Activated B cell treated with CpG ODN at 0.5 μM for 24 hours (primary cell): Measurements from ENCODE around the gene PTPRD. TPM values are rescaled to one million over a fixed set of nuclear protein-coding genes. Genes with fewer than 3 reads are reported as not detected.

Experiments
- ATAC-seq: fragments of 200-7000 bp; cut with Tn5 transposase; one replicate; pipeline ENCODE4 v1.10.0; 2021; ENCODE audit warnings: low read depth, mild to moderate bottlenecking, moderate library complexity
- CTCF ChIA-PET: fragments of 350-600 bp; sonication (Branson Sonifier 250); formaldehyde crosslinking; loops from one replicate; lab custom pipeline; 2021; ENCODE audit warnings: antibody characterized with exemption; lab: Charles Lee
- POLR2A ChIA-PET: fragments of 350-600 bp; sonication (Branson Sonifier 250); formaldehyde crosslinking; loops from one replicate; lab custom pipeline; 2021; ENCODE audit warnings: antibody characterized with exemption; lab: Charles Lee
- DNase-seq: peaks from one replicate; pipeline ENCODE4 v3.0.0; 2022
- H3K27ac Mint-ChIP-seq: one replicate; pipeline ENCODE4 v1.8.0; 2020; ENCODE audit warnings: mixed read lengths
- H3K27me3 Mint-ChIP-seq: one replicate; pipeline ENCODE4 v1.8.0; 2021; ENCODE audit warnings: mixed read lengths
- H3K36me3 Mint-ChIP-seq: one replicate; pipeline ENCODE4 v1.8.0; 2021; ENCODE audit warnings: low read depth, mixed read lengths
- H3K4me1 Mint-ChIP-seq: one replicate; pipeline ENCODE4 v1.8.0; 2021; ENCODE audit warnings: mixed read lengths
- H3K4me3 Mint-ChIP-seq: one replicate; pipeline ENCODE4 v1.8.0; 2020; ENCODE audit warnings: mild to moderate bottlenecking, mixed read lengths
- H3K9me3 Mint-ChIP-seq: one replicate; pipeline ENCODE4 v1.8.0; 2020; ENCODE audit warnings: mixed read lengths
- CTCF ChIP-seq: fragments of 200-600 bp; IDR thresholded peaks from one replicate; pipeline ENCODE4 v1.8.0; 2022; ENCODE audit warnings: antibody characterized with exemption, mild to moderate bottlenecking
- intact Hi-C: fragments of 100-400 bp; cut with micrococcal nuclease; formaldehyde crosslinking; loops from one replicate; pipeline ENCODE4 v1.15.1; 2024
- total RNA-seq: library from RNA; stranded (reverse); gene quantifications from 2 replicates; pipeline ENCODE4 v1.2.3, GENCODE V29; 2022

The PTPRD gene
- total RNA-seq, 1 donor from 2014 or later, result 0.04 TPM

GRCh38 chr9:8351436-8351835, 2261.4 kb downstream of the PTPRD start:
- no peaks in the 10 kb centered on the region for H3K4me1 Mint-ChIP-seq
- no peaks in the 10 kb centered on the region for H3K27me3 Mint-ChIP-seq
- intact Hi-C loops, result no loop called here
- DNase-seq (no peak), ATAC-seq (no peak)
- H3K4me3 Mint-ChIP-seq, result no peak overlapping the region
- H3K36me3 Mint-ChIP-seq, result no peaks in the 10 kb centered on the region
- POLR2A ChIA-PET, result no interaction called here
- no peaks in the 10 kb centered on the region for H3K9me3 Mint-ChIP-seq
- no peak overlapping the region for H3K27ac Mint-ChIP-seq
- TF ChIP-seq CTCF, result no peak
- CTCF ChIA-PET, result no interaction called here

- Mint-ChIP-seq H3K4me3 (no peak overlapping the region), H3K27me3 (no peaks in the 10 kb centered on the region), H3K27ac (no peak overlapping the region), H3K36me3 (no peaks in the 10 kb centered on the region), H3K4me1 (no peaks in the 10 kb centered on the region), H3K9me3 (no peaks in the 10 kb centered on the region)
- no peak for ATAC-seq
- intact Hi-C loops, result no loop called here
- no peak for TF ChIP-seq CTCF
- ChIA-PET CTCF (no interaction called here), POLR2A (no interaction called here)
- no peak for DNase-seq
Observed at GRCh38 chr9:8349901-8350300, 2262.9 kb downstream of the PTPRD start.

GRCh38 chr9:8349376-8349775, 2263.4 kb downstream of the PTPRD start:
- ChIA-PET CTCF (no interaction called here), POLR2A (no interaction called here)
- H3K9me3 Mint-ChIP-seq, result no peaks in the 10 kb centered on the region
- no peak overlapping the region for H3K4me3 Mint-ChIP-seq
- DNase-seq (no peak), ATAC-seq (no peak)
- H3K36me3 Mint-ChIP-seq, result no peaks in the 10 kb centered on the region
- no peaks in the 10 kb centered on the region for H3K27me3 Mint-ChIP-seq
- TF ChIP-seq CTCF, result no peak
- no peak overlapping the region for H3K27ac Mint-ChIP-seq
- intact Hi-C loops, result no loop called here
- H3K4me1 Mint-ChIP-seq, result no peaks in the 10 kb centered on the region

GRCh38 chr9:8348756-8349155, 2264.0 kb downstream of the PTPRD start:
- POLR2A ChIA-PET, result no interaction called here
- CTCF ChIA-PET, result no interaction called here
- intact Hi-C loops, result no loop called here

GRCh38 chr9:8346296-8346695, 2266.5 kb downstream of the PTPRD start:
- ATAC-seq (no peak), DNase-seq (no peak)
- intact Hi-C loops, result no loop called here
- H3K9me3 Mint-ChIP-seq, result no peaks in the 10 kb centered on the region
- no peaks in the 10 kb centered on the region for H3K4me1 Mint-ChIP-seq
- H3K4me3 Mint-ChIP-seq, result no peak overlapping the region
- no peaks in the 10 kb centered on the region for H3K27me3 Mint-ChIP-seq
- no peak for TF ChIP-seq CTCF
- ChIA-PET POLR2A (no interaction called here), CTCF (no interaction called here)
- no peak overlapping the region for H3K27ac Mint-ChIP-seq
- no peaks in the 10 kb centered on the region for H3K36me3 Mint-ChIP-seq

More at GRCh38 chr9:8348756-8349155, 2264.0 kb downstream of the PTPRD start:
- Mint-ChIP-seq H3K9me3 (no peaks in the 10 kb centered on the region), H3K4me1 (no peaks in the 10 kb centered on the region), H3K27me3 (no peaks in the 10 kb centered on the region), H3K27ac (no peak overlapping the region), H3K4me3 (no peak overlapping the region), H3K36me3 (no peaks in the 10 kb centered on the region)
- no peak for TF ChIP-seq CTCF
- ATAC-seq, result no peak
- no peak for DNase-seq
